Measurements from ENCODE around the gene SCAF8. TPM values are rescaled to one million over a fixed set of nuclear protein-coding genes. Genes with fewer than 3 reads are reported as not detected.
"Not testable (repeated sequence)": the region's sequence is repeated elsewhere in the genome, so short reads cannot be mapped to it uniquely, and the experiment has no call there.

Gene SCAF8
- total RNA-seq, 1 donor from 2014 or later: 17.6 TPM

- TF ChIP-seq, protein P1, sequence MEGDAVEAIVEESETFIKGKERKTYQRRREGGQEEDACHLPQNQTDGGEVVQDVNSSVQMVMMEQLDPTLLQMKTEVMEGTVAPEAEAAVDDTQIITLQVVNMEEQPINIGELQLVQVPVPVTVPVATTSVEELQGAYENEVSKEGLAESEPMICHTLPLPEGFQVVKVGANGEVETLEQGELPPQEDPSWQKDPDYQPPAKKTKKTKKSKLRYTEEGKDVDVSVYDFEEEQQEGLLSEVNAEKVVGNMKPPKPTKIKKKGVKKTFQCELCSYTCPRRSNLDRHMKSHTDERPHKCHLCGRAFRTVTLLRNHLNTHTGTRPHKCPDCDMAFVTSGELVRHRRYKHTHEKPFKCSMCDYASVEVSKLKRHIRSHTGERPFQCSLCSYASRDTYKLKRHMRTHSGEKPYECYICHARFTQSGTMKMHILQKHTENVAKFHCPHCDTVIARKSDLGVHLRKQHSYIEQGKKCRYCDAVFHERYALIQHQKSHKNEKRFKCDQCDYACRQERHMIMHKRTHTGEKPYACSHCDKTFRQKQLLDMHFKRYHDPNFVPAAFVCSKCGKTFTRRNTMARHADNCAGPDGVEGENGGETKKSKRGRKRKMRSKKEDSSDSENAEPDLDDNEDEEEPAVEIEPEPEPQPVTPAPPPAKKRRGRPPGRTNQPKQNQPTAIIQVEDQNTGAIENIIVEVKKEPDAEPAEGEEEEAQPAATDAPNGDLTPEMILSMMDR (IDR thresholded peaks at IDR 0.05; ENCODE audit: insufficient read depth, low read length, severe bottlenecking): no peak
- no peak overlapping the region for H3K4me3 ChIP-seq (ENCODE audit: low read depth, low read length)
- DNase-seq (ENCODE audit: low read depth) (no peak), FAIRE-seq (no peak)
- H3K27me3 ChIP-seq (ENCODE audit: control insufficient read depth, insufficient read depth, low read length): no peaks in the 10 kb centered on the region
- no peaks in the 10 kb centered on the region for H3K36me3 ChIP-seq (ENCODE audit: control insufficient read depth, insufficient read depth, low read length)
Measured at GRCh38 chr6:154773610-154774089, 40.4 kb downstream of the SCAF8 start.

GRCh38 chr6:154779157-154779556 lies 45.9 kb downstream of the SCAF8 start:
- H3K27me3 ChIP-seq (ENCODE audit: control insufficient read depth, insufficient read depth, low read length); H3K4me3 ChIP-seq (ENCODE audit: low read depth, low read length); FAIRE-seq; H3K36me3 ChIP-seq (ENCODE audit: control insufficient read depth, insufficient read depth, low read length); DNase-seq (ENCODE audit: low read depth): not testable (repeated sequence)

- H3K36me3 ChIP-seq (ENCODE audit: control insufficient read depth, insufficient read depth, low read length): no peaks in the 10 kb centered on the region
- no peaks in the 10 kb centered on the region for H3K27me3 ChIP-seq (ENCODE audit: control insufficient read depth, insufficient read depth, low read length)
- FAIRE-seq (no peak), DNase-seq (ENCODE audit: low read depth) (no peak)
- H3K4me3 ChIP-seq (ENCODE audit: low read depth, low read length): no peak overlapping the region
- TF ChIP-seq, protein P1 (IDR thresholded peaks at IDR 0.05; ENCODE audit: insufficient read depth, low read length, severe bottlenecking): no peak
Measured at GRCh38 chr6:154782193-154782592, 49.0 kb downstream of the SCAF8 start.

DNA sequence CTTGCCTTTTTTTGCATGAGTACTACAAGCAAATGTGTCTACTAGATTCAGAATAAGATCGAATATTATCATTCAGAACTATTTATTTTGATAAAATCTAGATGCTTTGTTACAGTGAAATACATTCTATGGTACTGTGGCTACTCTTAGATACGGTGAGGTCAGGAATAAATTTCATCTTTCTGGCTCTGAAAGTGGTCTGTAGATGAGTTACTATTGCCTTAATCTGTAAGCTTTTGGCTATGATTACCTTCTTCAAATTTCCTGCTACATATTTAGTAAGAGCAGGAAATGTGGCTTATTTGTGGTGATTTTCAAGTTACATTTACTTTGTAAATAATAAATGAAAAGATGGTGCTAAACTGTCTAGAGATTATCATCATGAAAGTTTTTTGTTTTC lies 50.0 kb downstream of the SCAF8 start:
- no peaks in the 10 kb centered on the region for H3K36me3 ChIP-seq (ENCODE audit: control insufficient read depth, insufficient read depth, low read length)
- H3K4me3 ChIP-seq (ENCODE audit: low read depth, low read length): no peak overlapping the region
- TF ChIP-seq, protein P1 (IDR thresholded peaks at IDR 0.05; ENCODE audit: insufficient read depth, low read length, severe bottlenecking): no peak
- DNase-seq (ENCODE audit: low read depth) (no peak), FAIRE-seq (no peak)
- no peaks in the 10 kb centered on the region for H3K27me3 ChIP-seq (ENCODE audit: control insufficient read depth, insufficient read depth, low read length)

GRCh38 chr6:154785075-154785474 lies 51.9 kb downstream of the SCAF8 start:
- H3K27me3 ChIP-seq (ENCODE audit: control insufficient read depth, insufficient read depth, low read length): no peaks in the 10 kb centered on the region
- no peaks in the 10 kb centered on the region for H3K36me3 ChIP-seq (ENCODE audit: control insufficient read depth, insufficient read depth, low read length)
- no peak for DNase-seq (ENCODE audit: low read depth)
- no peak overlapping the region for H3K4me3 ChIP-seq (ENCODE audit: low read depth, low read length)
- no peak for FAIRE-seq
- TF ChIP-seq, protein P1 (IDR thresholded peaks at IDR 0.05; ENCODE audit: insufficient read depth, low read length, severe bottlenecking): no peak

GRCh38 chr6:154786144-154786868 lies 53.1 kb downstream of the SCAF8 start:
- DNase-seq (ENCODE audit: low read depth) (no peak), FAIRE-seq (no peak)
- TF ChIP-seq, protein P1 (IDR thresholded peaks at IDR 0.05; ENCODE audit: insufficient read depth, low read length, severe bottlenecking): no peak
- H3K27me3 ChIP-seq (ENCODE audit: control insufficient read depth, insufficient read depth, low read length): no peaks in the 10 kb centered on the region
- no peak overlapping the region for H3K4me3 ChIP-seq (ENCODE audit: low read depth, low read length)
- no peaks in the 10 kb centered on the region for H3K36me3 ChIP-seq (ENCODE audit: control insufficient read depth, insufficient read depth, low read length)

Data from bronchial epithelial cell (primary cell).